Activated naive CD4-positive, alpha-beta T cell treated with anti-CD3 and anti-CD28 coated beads for 36 hours (primary cell): ENCODE results near the gene LZTFL1. TPM values are rescaled to one million over a fixed set of nuclear protein-coding genes. Genes with fewer than 3 reads are reported as not detected.

ENCODE experiments used
- CTCF ChIA-PET: fragments of 350-600 bp; sonication (Branson Sonifier 250); formaldehyde crosslinking; loops from one replicate; lab custom pipeline; 2021; ENCODE audit warnings: antibody characterized with exemption; lab: Charles Lee
- DNase-seq: peaks from one replicate; pipeline ENCODE4 v3.0.0-alpha.2; 2020
- H3K27ac Mint-ChIP-seq: one replicate; pipeline ENCODE4 v1.8.0; 2021; ENCODE audit warnings: mild to moderate bottlenecking, mixed read lengths
- H3K27me3 Mint-ChIP-seq: one replicate; pipeline ENCODE4 v1.8.0; 2021; ENCODE audit warnings: low read depth, mixed read lengths
- H3K36me3 Mint-ChIP-seq: one replicate; pipeline ENCODE4 v1.8.0; 2021; ENCODE audit warnings: low read depth, mixed read lengths
- H3K4me1 Mint-ChIP-seq: one replicate; pipeline ENCODE4 v1.8.0; 2021; ENCODE audit warnings: low read depth, mixed read lengths
- H3K4me3 Mint-ChIP-seq: one replicate; pipeline ENCODE4 v1.8.0; 2021; ENCODE audit warnings: mild to moderate bottlenecking, moderate library complexity, mixed read lengths
- H3K9me3 Mint-ChIP-seq: one replicate; pipeline ENCODE4 v1.8.0; 2021; ENCODE audit warnings: mixed read lengths
- intact Hi-C: fragments of 100-400 bp; cut with micrococcal nuclease; formaldehyde crosslinking; loops from one replicate; pipeline ENCODE4 v1.15.1; 2023
- total RNA-seq, 2 experiments: library from RNA; stranded (reverse); gene quantifications; one replicate each; pipeline ENCODE4 v1.2.3, GENCODE V29; 2021

The LZTFL1 gene
- total RNA-seq, 2 experiments from 2014 or later, result 3.6 to 4.1 TPM

DNA sequence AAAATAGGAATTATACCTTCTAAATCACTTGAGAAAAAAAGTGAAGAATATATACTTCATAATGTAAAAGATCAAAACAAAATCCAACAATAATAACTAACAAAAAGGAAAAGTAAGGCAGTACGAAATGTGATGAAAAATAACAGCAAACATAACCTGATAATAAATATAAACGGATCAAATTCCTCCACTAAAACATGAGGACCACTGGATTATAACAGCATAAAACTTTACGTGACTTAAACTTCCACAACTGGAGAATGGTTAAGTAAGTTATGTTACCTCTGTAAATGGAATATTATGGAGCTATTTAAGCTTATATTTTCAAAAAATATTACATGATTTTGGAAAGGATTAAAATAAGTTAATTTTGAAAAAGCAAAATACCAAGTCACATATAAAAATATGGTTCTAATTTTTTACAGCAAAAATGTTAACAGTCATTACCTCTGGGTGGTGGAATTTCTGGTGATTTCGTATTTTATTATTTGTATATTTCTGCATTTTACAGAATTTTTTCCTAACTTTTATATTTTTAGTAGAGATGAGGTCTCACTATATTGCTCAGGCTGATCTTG is 52.6 kb downstream of the LZTFL1 start:
- H3K9me3 Mint-ChIP-seq, result peaks cover 21% of the 10 kb centered on the region
- peaks cover 11% of the 10 kb centered on the region for H3K27me3 Mint-ChIP-seq
- H3K4me1 Mint-ChIP-seq, result no peaks in the 10 kb centered on the region
- no peak overlapping the region for H3K27ac Mint-ChIP-seq
- H3K4me3 Mint-ChIP-seq, result no peak overlapping the region
- DNase-seq, result no peak
- intact Hi-C loops, result no loop called here
- no peaks in the 10 kb centered on the region for H3K36me3 Mint-ChIP-seq
- CTCF ChIA-PET, result interaction anchor here (0.6 to 0.7 kb wide), 2 partner anchors 61 to 129 kb away, joined by 3 to 5 read pairs; no protein-coding TSS in a partner anchor

DNA sequence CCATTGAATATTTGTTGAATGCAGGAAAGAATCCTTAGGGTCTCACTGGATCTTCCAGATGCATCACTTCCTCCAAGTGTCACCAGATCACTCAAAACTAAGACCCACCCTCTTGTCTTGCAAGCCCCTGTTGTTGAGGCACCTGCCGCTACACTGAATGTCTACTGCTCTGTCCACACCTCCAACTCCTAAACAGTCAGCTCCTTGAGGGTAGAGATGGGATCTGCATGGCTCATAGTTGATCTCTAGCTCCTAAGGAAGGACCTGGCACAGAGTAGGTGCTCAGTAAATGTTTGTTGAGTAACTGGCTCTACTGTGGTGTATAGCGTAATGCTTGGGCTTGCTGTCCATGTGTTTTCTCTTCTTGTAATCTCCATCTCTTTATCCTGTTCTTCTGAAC is 54.4 kb downstream of the LZTFL1 start:
- no peak overlapping the region for H3K27ac Mint-ChIP-seq
- H3K27me3 Mint-ChIP-seq, result peaks cover 6% of the 10 kb centered on the region
- peaks cover 21% of the 10 kb centered on the region for H3K9me3 Mint-ChIP-seq
- no peaks in the 10 kb centered on the region for H3K4me1 Mint-ChIP-seq
- no peaks in the 10 kb centered on the region for H3K36me3 Mint-ChIP-seq
- no peak overlapping the region for H3K4me3 Mint-ChIP-seq
- no peak for DNase-seq
- CTCF ChIA-PET, result no interaction called here
- intact Hi-C loops, result no loop called here

DNA sequence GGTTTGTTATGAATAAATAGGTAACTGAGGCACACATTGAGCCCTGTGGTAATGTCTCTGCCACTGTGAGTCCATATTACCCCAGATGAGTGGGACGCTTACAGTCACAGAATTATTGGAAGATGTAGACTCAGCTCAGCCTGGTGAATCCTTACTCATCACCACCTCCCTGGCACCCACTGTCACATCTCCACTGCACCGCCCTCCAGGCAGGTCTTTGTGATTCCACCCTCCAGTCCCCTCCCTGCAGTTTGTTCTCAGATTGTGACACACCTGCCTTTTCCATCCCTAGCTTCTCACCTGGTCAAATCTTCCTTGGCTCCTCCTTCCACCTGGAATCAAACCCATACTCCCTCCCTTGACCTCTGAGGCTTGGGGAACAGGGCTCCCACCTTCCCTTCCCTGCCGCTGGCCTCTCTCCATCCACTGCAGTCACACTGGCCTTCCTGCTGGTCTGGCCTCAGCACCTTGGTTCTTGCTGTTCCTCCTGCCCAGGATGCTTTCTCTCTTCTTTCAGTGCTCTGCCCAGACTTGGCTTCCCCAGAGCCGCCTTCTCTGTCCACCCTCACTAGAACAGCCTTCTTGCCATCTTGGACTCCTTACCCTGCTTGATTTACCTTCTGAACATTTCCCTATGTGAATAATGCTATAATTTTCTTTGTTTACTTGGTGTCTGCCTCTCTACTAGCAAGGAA is 55.0 kb downstream of the LZTFL1 start:
- H3K27me3 Mint-ChIP-seq, result peaks cover 6% of the 10 kb centered on the region
- CTCF ChIA-PET, result no interaction called here
- no peaks in the 10 kb centered on the region for H3K4me1 Mint-ChIP-seq
- intact Hi-C loops, result no loop called here
- H3K27ac Mint-ChIP-seq, result no peak overlapping the region
- no peak overlapping the region for H3K4me3 Mint-ChIP-seq
- H3K9me3 Mint-ChIP-seq, result peaks cover 21% of the 10 kb centered on the region
- no peak for DNase-seq
- H3K36me3 Mint-ChIP-seq, result no peaks in the 10 kb centered on the region

DNA sequence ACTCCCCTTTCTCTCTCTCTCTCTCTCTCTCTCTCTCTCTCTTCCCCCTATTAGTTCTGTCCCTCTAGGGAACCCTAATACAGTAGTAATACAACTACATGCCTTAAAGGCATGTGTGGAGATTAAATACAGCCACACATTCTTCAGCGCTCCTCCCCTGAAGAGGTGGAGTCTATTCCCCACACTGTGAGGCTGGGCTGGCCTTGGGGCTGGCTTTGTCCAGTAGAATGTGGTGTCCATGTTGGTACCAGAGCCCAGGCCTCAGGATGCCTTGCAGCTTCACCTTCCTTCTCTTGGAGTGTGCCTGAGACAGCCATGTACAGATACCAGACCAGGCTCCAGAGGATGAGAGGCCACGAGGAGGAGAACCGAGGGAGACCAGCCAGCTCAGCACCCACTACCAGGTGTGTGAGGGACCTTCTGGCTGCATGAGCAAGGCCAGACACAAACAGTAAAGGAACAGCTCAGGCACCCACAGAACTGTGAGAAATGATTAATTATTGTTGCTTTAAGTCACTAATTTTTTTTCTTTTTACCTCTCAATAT is 56.2 kb downstream of the LZTFL1 start:
- Mint-ChIP-seq H3K4me3 (no peak overlapping the region), H3K27ac (no peak overlapping the region), H3K27me3 (peaks cover 4% of the 10 kb centered on the region), H3K36me3 (no peaks in the 10 kb centered on the region), H3K9me3 (peaks cover 19% of the 10 kb centered on the region), H3K4me1 (no peaks in the 10 kb centered on the region)
- intact Hi-C loops, result no loop called here
- CTCF ChIA-PET, result no interaction called here
- DNase-seq, result no peak

DNA sequence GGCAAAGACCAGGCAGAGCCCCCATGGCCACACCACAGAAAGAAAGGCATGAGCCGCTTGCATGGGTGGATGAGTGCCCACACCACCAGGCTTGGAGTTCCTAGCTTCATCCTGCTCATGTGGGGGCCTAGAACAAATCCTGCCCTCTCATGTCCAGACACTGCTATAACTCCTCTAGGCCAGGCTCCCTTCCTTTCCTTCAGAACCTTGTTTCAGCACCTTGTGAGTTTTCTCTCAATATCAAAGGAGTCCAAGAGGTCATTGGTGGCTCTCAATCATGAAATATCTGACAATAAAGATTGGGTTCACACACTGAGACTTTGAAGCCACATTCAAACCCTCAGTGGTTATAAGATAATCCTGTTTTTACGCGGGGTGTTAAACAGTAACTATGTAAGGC is 58.3 kb downstream of the LZTFL1 start:
- no peaks in the 10 kb centered on the region for H3K36me3 Mint-ChIP-seq
- CTCF ChIA-PET, result interaction anchor here (0.6 kb wide), 1 partner anchor 952 kb away, joined by 3 read pairs; no protein-coding TSS in a partner anchor
- H3K27ac Mint-ChIP-seq, result no peak overlapping the region
- no peak for DNase-seq
- H3K4me3 Mint-ChIP-seq, result no peak overlapping the region
- H3K27me3 Mint-ChIP-seq, result peaks cover 4% of the 10 kb centered on the region
- H3K4me1 Mint-ChIP-seq, result no peaks in the 10 kb centered on the region
- intact Hi-C loops, result no loop called here
- H3K9me3 Mint-ChIP-seq, result peaks cover 8% of the 10 kb centered on the region

DNA sequence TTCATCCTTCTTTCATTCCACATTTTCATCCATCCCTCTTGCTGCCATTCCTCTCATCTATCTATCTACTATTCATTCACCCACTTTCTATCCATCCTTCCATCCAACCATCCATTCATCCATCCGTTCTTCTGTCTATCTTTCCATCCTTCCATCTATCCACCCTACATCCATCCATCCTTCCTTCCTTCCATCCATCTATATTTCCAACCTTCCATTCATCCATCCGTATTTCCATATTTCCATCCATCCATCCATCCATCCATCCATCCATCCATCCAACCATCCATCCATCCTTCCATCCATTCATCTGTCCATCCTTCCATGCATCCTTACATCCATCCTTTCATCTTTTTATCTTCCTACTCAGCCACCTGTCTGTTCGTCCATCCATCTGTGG is 59.5 kb downstream of the LZTFL1 start:
- Mint-ChIP-seq H3K4me3 (no peak overlapping the region), H3K27me3 (peaks cover 4% of the 10 kb centered on the region), H3K9me3 (peaks cover 8% of the 10 kb centered on the region), H3K27ac (no peak overlapping the region), H3K4me1 (no peaks in the 10 kb centered on the region), H3K36me3 (no peaks in the 10 kb centered on the region)
- CTCF ChIA-PET, result no interaction called here
- DNase-seq, result no peak
- intact Hi-C loops, result no loop called here

DNA sequence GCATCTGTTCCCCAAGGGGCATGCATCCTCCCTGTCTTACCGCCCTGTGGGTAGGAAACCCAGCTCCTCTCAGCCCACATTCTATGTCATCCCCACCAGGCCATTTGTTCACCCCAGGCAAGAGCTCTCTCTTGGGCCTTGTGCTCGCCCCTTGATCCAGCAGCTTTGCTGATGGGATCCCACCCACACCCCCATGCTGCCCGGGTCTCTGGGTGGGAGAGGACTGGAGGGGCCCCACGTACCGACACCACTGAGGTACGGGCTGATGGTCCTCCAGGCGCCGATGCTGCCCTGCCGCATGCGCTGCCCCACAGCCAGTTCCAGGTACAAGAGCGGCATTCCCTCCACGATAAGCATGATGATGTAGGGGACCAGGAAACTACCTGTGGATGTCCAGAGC is 60.1 kb downstream of the LZTFL1 start:
- Mint-ChIP-seq H3K9me3 (peaks cover 8% of the 10 kb centered on the region), H3K36me3 (no peaks in the 10 kb centered on the region), H3K4me3 (no peak overlapping the region), H3K4me1 (no peaks in the 10 kb centered on the region), H3K27me3 (no peaks in the 10 kb centered on the region), H3K27ac (no peak overlapping the region)
- no peak for DNase-seq
- CTCF ChIA-PET, result interaction anchor here (0.8 to 1.0 kb wide), 2 partner anchors 19 to 147 kb away, joined by 3 read pairs; no protein-coding TSS in a partner anchor
- intact Hi-C loops, result no loop called here

DNA sequence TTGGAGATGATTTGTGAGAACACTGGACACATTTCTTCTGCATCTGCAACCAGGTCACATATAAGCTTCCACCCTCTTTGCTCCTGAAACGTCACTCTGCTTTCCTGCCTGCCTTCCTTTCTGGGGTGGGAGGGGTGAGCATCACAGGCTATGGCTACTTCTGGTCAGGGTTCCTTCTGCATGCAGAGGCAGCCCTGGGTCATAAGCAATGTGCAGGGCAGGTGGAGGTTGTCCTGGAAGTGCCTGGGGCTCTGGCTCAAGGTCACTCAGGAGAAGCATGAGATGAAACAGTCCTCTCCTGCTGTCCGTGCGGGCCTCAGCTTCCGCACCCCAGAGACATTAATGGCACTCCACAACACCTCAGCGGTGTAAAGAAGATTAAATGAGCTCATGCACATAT is 60.6 kb downstream of the LZTFL1 start:
- H3K9me3 Mint-ChIP-seq, result peaks cover 8% of the 10 kb centered on the region
- CTCF ChIA-PET, result interaction anchor here (0.8 to 1.0 kb wide), 2 partner anchors 19 to 148 kb away, joined by 3 read pairs; no protein-coding TSS in a partner anchor
- no peak overlapping the region for H3K27ac Mint-ChIP-seq
- no peaks in the 10 kb centered on the region for H3K27me3 Mint-ChIP-seq
- no peaks in the 10 kb centered on the region for H3K36me3 Mint-ChIP-seq
- no peak for DNase-seq
- intact Hi-C loops, result no loop called here
- no peak overlapping the region for H3K4me3 Mint-ChIP-seq
- no peaks in the 10 kb centered on the region for H3K4me1 Mint-ChIP-seq

DNA sequence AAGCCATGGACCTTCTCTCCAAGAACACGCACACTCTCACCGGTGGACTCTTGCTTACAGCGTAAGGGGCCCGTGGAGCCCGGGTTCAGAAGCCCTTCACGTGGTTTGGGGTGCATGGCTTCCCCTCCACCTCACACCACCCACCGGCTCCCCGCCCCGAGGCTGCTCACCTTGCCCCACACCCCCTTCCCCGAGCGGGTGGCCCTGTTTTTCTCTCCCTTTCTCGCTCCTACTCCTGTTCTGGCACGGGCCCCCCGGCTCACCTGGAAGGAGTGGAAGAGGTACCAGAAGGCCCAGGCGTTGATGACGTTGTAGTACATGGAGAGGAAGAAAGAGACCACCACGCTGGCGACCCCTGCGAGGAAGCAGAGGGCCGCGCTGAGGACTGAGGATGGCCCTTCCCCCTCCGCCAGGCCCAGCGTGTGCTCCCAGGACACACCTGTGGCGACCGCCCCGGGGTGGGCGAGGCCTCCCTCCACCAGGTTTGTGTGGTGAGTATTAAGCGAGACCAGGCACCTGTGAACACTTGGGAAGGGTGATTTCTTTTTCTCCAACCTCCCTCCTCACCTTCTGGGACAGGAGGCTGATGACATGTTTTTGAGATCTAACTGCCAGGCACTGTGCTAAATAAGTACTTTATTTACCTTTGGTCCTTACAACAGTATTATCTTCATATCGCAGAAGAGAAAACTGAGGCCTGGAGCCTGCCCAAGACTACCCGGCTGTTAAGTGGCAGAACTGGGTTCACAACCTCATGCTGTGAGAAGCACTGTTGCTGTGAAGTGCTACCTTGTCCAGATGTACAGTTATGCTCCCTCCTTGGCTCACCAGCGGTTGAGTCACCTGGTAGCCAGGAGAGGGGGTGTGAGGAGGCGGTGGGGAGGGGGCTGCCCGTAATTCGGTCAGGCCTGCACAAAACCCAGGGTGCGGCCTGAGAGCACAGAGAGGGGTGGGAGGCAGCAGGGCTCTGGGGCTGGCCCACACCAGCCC is 61.9 kb downstream of the LZTFL1 start:
- H3K36me3 Mint-ChIP-seq, result no peaks in the 10 kb centered on the region

DNA sequence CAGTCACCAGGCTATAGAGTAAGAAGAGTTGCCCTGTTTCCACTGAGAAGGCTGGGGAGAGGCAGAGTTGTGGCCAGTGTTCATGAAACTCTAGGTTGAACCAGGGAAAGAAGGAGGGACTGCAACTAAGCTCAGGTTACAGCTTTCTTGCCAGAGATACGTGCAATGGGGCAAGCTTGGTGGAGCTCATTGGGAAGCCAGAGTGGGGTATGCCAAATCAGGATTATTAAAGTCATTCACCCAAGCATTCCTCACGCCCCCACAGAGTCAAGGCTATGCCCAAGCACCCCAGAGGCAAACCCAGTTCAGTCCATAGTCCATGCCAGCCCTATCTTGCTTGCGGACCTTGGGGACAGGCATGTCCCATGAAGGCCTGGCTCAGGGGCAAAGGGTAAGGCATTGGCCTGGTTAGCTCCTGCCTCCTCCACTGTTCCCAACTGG is 63.1 kb downstream of the LZTFL1 start:
- H3K27ac Mint-ChIP-seq, result no peak overlapping the region
- H3K27me3 Mint-ChIP-seq, result no peaks in the 10 kb centered on the region

More for the DNA sequence above, 61.9 kb downstream of the LZTFL1 start:
- no peak overlapping the region for H3K4me3 Mint-ChIP-seq
- intact Hi-C loops, result no loop called here
- CTCF ChIA-PET, result no interaction called here
- no peak for DNase-seq
- H3K4me1 Mint-ChIP-seq, result no peaks in the 10 kb centered on the region
- H3K27ac Mint-ChIP-seq, result no peak overlapping the region
- H3K27me3 Mint-ChIP-seq, result no peaks in the 10 kb centered on the region
- peaks cover 6% of the 10 kb centered on the region for H3K9me3 Mint-ChIP-seq

DNA sequence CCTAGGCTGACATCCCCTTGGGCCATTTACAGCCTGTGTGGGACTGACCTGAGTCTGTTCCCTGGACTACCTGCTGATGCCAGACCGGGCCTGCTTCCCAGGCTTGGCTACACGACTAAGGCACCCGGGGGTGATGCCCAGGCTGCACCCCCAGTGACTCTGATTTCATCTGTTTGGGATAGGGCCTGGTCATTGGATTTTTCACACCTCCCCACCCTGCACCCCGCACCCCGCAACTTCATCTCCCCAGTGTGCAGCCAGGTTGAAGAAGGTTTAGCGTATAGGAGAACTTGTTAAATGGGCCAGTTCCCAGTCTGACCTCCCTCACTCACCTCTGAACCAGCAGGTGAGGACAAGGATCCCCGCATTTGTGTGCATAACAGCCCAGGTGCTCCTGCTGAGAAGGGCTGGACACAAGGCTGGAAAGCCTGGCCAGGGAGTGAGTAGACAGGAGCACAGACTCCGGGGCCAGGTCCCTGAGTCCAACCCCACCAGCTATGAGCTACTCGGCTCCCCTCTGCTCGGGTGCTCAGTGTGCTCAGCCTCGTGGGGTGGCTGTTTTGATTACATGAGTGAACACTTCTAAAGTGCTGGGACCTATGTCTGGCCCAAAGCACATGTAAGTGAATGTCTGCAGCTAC is 64.1 kb downstream of the LZTFL1 start:
- no peaks in the 10 kb centered on the region for H3K36me3 Mint-ChIP-seq
- H3K4me1 Mint-ChIP-seq, result peaks cover 5% of the 10 kb centered on the region
- peaks cover 2% of the 10 kb centered on the region for H3K27me3 Mint-ChIP-seq
- no peak overlapping the region for H3K27ac Mint-ChIP-seq
- no peak for DNase-seq
- H3K9me3 Mint-ChIP-seq, result no peaks in the 10 kb centered on the region
- no peak overlapping the region for H3K4me3 Mint-ChIP-seq
- intact Hi-C loops, result no loop called here
- CTCF ChIA-PET, result no interaction called here

More for the DNA sequence above, 63.1 kb downstream of the LZTFL1 start:
- intact Hi-C loops, result no loop called here
- Mint-ChIP-seq H3K9me3 (no peaks in the 10 kb centered on the region), H3K4me1 (no peaks in the 10 kb centered on the region), H3K4me3 (no peak overlapping the region), H3K36me3 (no peaks in the 10 kb centered on the region)
- CTCF ChIA-PET, result no interaction called here
- no peak for DNase-seq
